GM12878 (cell line): ENCODE measurements around the gene SLC6A3. TPM values are rescaled to one million over a fixed set of nuclear protein-coding genes. Genes with fewer than 3 reads are reported as not detected.

Experiments
- ATAC-seq: fragments of 200-7000 bp; cut with Tn5 transposase; 3 replicates; pipeline ENCODE4 v1.9.1; 2020; ENCODE audit warnings: mild to moderate bottlenecking, moderate library complexity
- BruUV-seq: library from RNA; stranded (reverse); fragments of 400-500 nt; replicated peaks from 2 replicates; lab custom pipeline; 2021; lab: Mats Ljungman, UMichigan
- CTCF ChIA-PET: fragments of 300-600 bp; sonication (Branson Sonifier 250); formaldehyde crosslinking; extraction: SDS; loops from one replicate; lab custom pipeline; 2021; ENCODE audit warnings: inconsistent platforms; lab: Yijun Ruan, JAX
- POLR2A ChIA-PET: fragments of 350-600 bp; formaldehyde crosslinking; extraction: SDS; loops from one replicate; lab custom pipeline; 2021; ENCODE audit warnings: inconsistent platforms; lab: Charles Lee
- RAD21 ChIA-PET: fragments of 300-600 bp; sonication (Branson Sonifier 250); formaldehyde crosslinking; loops from one replicate; lab custom pipeline; 2023; ENCODE audit warnings: antibody characterized with exemption; ENCODE audit not compliant: unreplicated experiment; lab: Charles Lee
- SMC1A ChIA-PET: fragments of 300-600 bp; sonication (Branson Sonifier 250); formaldehyde crosslinking; loops from one replicate; lab custom pipeline; 2023; ENCODE audit not compliant: unreplicated experiment, uncharacterized antibody; lab: Charles Lee
- DNase-seq: peaks from one replicate; pipeline ENCODE4 v3.0.0-alpha.2; 2011; ENCODE audit warnings: low read depth, low spot score
- FAIRE-seq: peaks from 3 replicates; lab custom pipeline; 2011; peaks lifted over from hg19 to GRCh38; lab: Jason Lieb, UNC
- H2AFZ ChIP-seq: 2 replicates; pipeline ENCODE4 v1.6.0; 2011; ENCODE audit warnings: low read depth, low read length, control low read depth; ENCODE audit not compliant: control insufficient read depth
- H3K27ac ChIP-seq: 2 replicates; pipeline ENCODE4 v1.5.1; 2011; ENCODE audit warnings: control low read depth; ENCODE audit not compliant: control insufficient read depth, insufficient read depth
- H3K27me3 ChIP-seq, 2 experiments: replicated peaks in 1 of 2; 2 replicates each; pipeline versions ENCODE4 v1.6.0 to v1.6.1; 2011; ENCODE audit warnings: low read length in 1 of 2; ENCODE audit not compliant: control insufficient read depth in 2 of 2, insufficient read depth in 2 of 2
- H3K36me3 ChIP-seq, 2 experiments: 2 replicates each; pipeline ENCODE4 v1.5.1; 2011; ENCODE audit warnings: low read length in 1 of 2; ENCODE audit not compliant: control insufficient read depth in 2 of 2, insufficient read depth in 2 of 2
- H3K4me1 ChIP-seq: 2 replicates; pipeline ENCODE4 v1.6.1; 2011; ENCODE audit warnings: mild to moderate bottlenecking, low read length, moderate library complexity, mixed read lengths; ENCODE audit not compliant: control insufficient read depth, insufficient read depth
- H3K4me2 ChIP-seq: 2 replicates; pipeline ENCODE4 v1.6.0; 2011; ENCODE audit warnings: control low read depth; ENCODE audit not compliant: control insufficient read depth, insufficient read depth
- H3K4me3 ChIP-seq: fragments of 200-600 bp; sonication (generic); 2 replicates; pipeline ENCODE4 v1.5.1; 2016
- H3K79me2 ChIP-seq: 2 replicates; pipeline ENCODE4 v1.6.0; 2011; ENCODE audit warnings: low read length; ENCODE audit not compliant: control insufficient read depth, insufficient read depth
- H3K9ac ChIP-seq: 2 replicates; pipeline ENCODE4 v1.8.0; 2011; ENCODE audit warnings: low read length, control low read depth, mixed read lengths; ENCODE audit not compliant: control insufficient read depth, insufficient read depth
- H3K9me3 ChIP-seq: replicated peaks from 3 replicates; pipeline ENCODE4 v1.5.1; 2011; ENCODE audit warnings: mild to moderate bottlenecking, low read length; ENCODE audit not compliant: control insufficient read depth, insufficient read depth
- H4K20me1 ChIP-seq: 2 replicates; pipeline ENCODE4 v1.6.0; 2011; ENCODE audit not compliant: control insufficient read depth, insufficient read depth
- CBFB ChIP-seq: IDR thresholded peaks from 2 replicates; pipeline ENCODE4 v1.6.1; 2016; ENCODE audit warnings: antibody characterized with exemption, low read depth
- EED ChIP-seq: sonication (generic); IDR thresholded peaks from 2 replicates; pipeline ENCODE4 v1.6.1; 2016; ENCODE audit warnings: antibody characterized with exemption, low read depth
- GATAD2B ChIP-seq: fragments of 450-650 bp; conservative IDR thresholded peaks from 2 replicates; pipeline ENCODE4 v1.6.1; 2017; ENCODE audit warnings: low read depth, mild to moderate bottlenecking, moderate library complexity
- HDAC2 ChIP-seq: fragments of 200-600 bp; sonication (generic); IDR thresholded peaks from 2 replicates; pipeline ENCODE4 v1.6.1; 2017
- PAX5 ChIP-seq: IDR thresholded peaks from 2 replicates; pipeline ENCODE4 v1.6.1; 2011; ENCODE audit warnings: low read depth, low read length, borderline replicate concordance
- POLR2A ChIP-seq: IDR thresholded peaks from 2 replicates; pipeline ENCODE4 v1.6.1; 2011; ENCODE audit warnings: low read depth, mild to moderate bottlenecking, low read length
- POLR2AphosphoS5 ChIP-seq: IDR thresholded peaks from 2 replicates; pipeline ENCODE4 v1.6.1; 2011; ENCODE audit warnings: mild to moderate bottlenecking, low read length, inconsistent platforms
- RAD21 ChIP-seq: IDR thresholded peaks from 2 replicates; pipeline ENCODE4 v1.6.1; 2011; ENCODE audit warnings: mild to moderate bottlenecking, low read depth, low read length, moderate library complexity; ENCODE audit not compliant: insufficient read depth
- RB1 ChIP-seq: fragments of 450-650 bp; formaldehyde crosslinking; IDR thresholded peaks from 2 replicates; pipeline ENCODE4 v1.6.1; 2017; ENCODE audit warnings: mild to moderate bottlenecking, borderline replicate concordance
- RBBP5 ChIP-seq: fragments of 200-600 bp; sonication (generic); conservative IDR thresholded peaks from 2 replicates; pipeline ENCODE4 v1.6.1; 2016
- SIN3A ChIP-seq: IDR thresholded peaks from 2 replicates; pipeline ENCODE4 v1.6.1; 2012; ENCODE audit warnings: low read depth, low read length, improper control_type of control experiment
- SMARCA5 ChIP-seq: fragments of 450-650 bp; IDR thresholded peaks from 2 replicates; pipeline ENCODE4 v1.6.1; 2017; ENCODE audit warnings: mild to moderate bottlenecking
- SPI1 ChIP-seq: IDR thresholded peaks from 2 replicates; pipeline ENCODE4 v1.6.1; 2011; ENCODE audit warnings: low read depth, mild to moderate bottlenecking, low read length, moderate library complexity, borderline replicate concordance; ENCODE audit not compliant: insufficient read depth
- STAT1 ChIP-seq: fragments of 450-650 bp; conservative IDR thresholded peaks from 2 replicates; pipeline ENCODE4 v1.6.1; 2014; ENCODE audit warnings: antibody characterized with exemption, mild to moderate bottlenecking
- TCF12 ChIP-seq: IDR thresholded peaks from 2 replicates; pipeline ENCODE4 v1.6.1; 2011; ENCODE audit warnings: low read depth, mild to moderate bottlenecking, low read length
- YY1 ChIP-seq: IDR thresholded peaks from 2 replicates; pipeline ENCODE4 v1.6.1; 2011; ENCODE audit warnings: low read depth, mild to moderate bottlenecking, low read length
- ZNF274 ChIP-seq: IDR thresholded peaks from one replicate; pipeline ENCODE4 v1.8.0; 2011; ENCODE audit not compliant: insufficient read length, insufficient read depth
- ZNF622 ChIP-seq: fragments of 450-650 bp; IDR thresholded peaks from 2 replicates; pipeline ENCODE4 v1.6.1; 2017; ENCODE audit warnings: mild to moderate bottlenecking, inconsistent platforms
- WGBS: methylation state at CpG from one replicate; pipeline ENCODE4 v1.1.6; 2016; ENCODE audit warnings: low lambda C conversion rate; ENCODE audit not compliant: insufficient replicate concordance, insufficient coverage; ENCODE audit errors: missing lambda C conversion rate; 5-methylcytosine and 5-hydroxymethylcytosine counted together
- in situ Hi-C: fragments of 300-500 bp; cut with MboI; formaldehyde crosslinking; loops from 9 replicates; pipeline ENCODE4 v1.14.3; 2018; ENCODE audit warnings: mixed read lengths
- intact Hi-C: fragments of 100-400 bp; cut with micrococcal nuclease; formaldehyde crosslinking; loops from one replicate; pipeline ENCODE4 v1.14.2; 2022; ENCODE audit not compliant: unreplicated experiment
- polyA plus RNA-seq, 11 experiments: library from polyadenylated mRNA; depleted of rRNA in 4 of 11; unstranded in 6 of 11; stranded (reverse) in 5 of 11; fragments of >200 nt; fragmentation: Nextera tagmentation in 4 of 11; fragmentation: Illumina TruSeq in 1 of 11; extraction: Ambion mirVana in 4 of 11; extraction: Trizol in 1 of 11; gene quantifications; 1 replicate in 1 of 11; 2 replicates in 10 of 11; pipeline versions ENCODE4 v1.2.1 to v1.2.3, GENCODE V29; 2011 to 2016; ENCODE audit warnings: inconsistent platforms in 2 of 11, missing spikeins in 2 of 11, low read depth in 1 of 11
- total RNA-seq, 4 experiments: library from RNA; depleted of rRNA in 3 of 4; stranded (reverse); fragments of >200 nt in 3 of 4; fragmentation: Illumina TruSeq in 1 of 4; extraction: Trizol in 1 of 4; gene quantifications; 2 replicates each; pipeline versions ENCODE4 v1.2.1 to v1.2.3, GENCODE V29; 2013 to 2021
- TF ChIP-seq, protein P1 (sequence below): IDR thresholded peaks from 2 replicates; pipeline ENCODE4 v1.6.1; 2012; ENCODE audit warnings: low read depth, low read length, improper control_type of control experiment
- TF ChIP-seq, protein P2 (sequence below), 3 experiments: IDR thresholded peaks in 2 of 3; conservative IDR thresholded peaks in 1 of 3; 2 replicates each; pipeline ENCODE4 v1.5.1; 2011; ENCODE audit warnings: low read depth in 3 of 3, low read length in 3 of 3, mild to moderate bottlenecking in 3 of 3, control low read depth in 2 of 3, moderate library complexity in 2 of 3, inconsistent platforms in 1 of 3, mixed read lengths in 1 of 3; ENCODE audit not compliant: control insufficient read depth in 2 of 3, insufficient read depth in 1 of 3; ENCODE audit errors: extremely low read depth in 1 of 3
- TF ChIP-seq, protein P3 (sequence below): IDR thresholded peaks from 2 replicates; pipeline ENCODE4 v1.6.1; 2011; ENCODE audit warnings: borderline replicate concordance, low read depth, mild to moderate bottlenecking, moderate library complexity, low read length; ENCODE audit not compliant: insufficient read depth, poor library complexity, severe bottlenecking

SLC6A3 gene
- total and polyA plus RNA-seq, 10 of the 15 experiments (the other 5 are each of a cell fraction or from before 2014, with no cell fraction given): 0.01 TPM; not detected in 9

DNA sequence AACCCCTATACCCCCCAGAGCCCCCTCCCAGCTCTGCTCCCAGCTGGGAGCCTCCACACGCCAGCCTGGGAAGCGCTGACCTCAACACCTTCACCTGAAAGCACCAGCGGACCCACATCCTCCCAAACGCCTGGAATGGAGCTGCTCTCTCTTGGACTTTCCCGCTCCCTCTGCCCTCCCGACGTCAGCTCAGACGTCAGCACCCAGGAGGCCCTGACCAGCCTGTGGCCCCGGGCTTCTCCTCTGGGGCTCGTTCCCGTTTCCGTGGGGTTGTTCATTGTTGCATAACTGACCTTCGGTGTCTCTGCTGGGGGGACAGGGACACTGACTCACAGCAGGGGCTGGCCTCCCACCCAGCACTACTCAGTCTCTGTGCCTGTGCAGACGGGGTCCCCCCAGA lies 35.0 kb upstream of the SLC6A3 start (continued):
- TF ChIP-seq SIN3A: no peak
- 0 out of 2 replicates have a peak, but pooled peaks have one; percentile 47 for TF ChIP-seq EED
- no peak for TF ChIP-seq SMARCA5
- peak; percentile 32; the same call in 1 of the 2 replicates for TF ChIP-seq TCF12
- TF ChIP-seq, protein P1, sequence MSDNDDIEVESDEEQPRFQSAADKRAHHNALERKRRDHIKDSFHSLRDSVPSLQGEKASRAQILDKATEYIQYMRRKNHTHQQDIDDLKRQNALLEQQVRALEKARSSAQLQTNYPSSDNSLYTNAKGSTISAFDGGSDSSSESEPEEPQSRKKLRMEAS: no peak
- no peak for TF ChIP-seq YY1
- TF ChIP-seq ZNF274: no peak
- TF ChIP-seq PAX5: peak; percentile 18; the same call in 1 of the 2 replicates
- peak; percentile 5; the same call in 1 of the 2 replicates for TF ChIP-seq SPI1
- TF ChIP-seq CBFB: no peak

DNA sequence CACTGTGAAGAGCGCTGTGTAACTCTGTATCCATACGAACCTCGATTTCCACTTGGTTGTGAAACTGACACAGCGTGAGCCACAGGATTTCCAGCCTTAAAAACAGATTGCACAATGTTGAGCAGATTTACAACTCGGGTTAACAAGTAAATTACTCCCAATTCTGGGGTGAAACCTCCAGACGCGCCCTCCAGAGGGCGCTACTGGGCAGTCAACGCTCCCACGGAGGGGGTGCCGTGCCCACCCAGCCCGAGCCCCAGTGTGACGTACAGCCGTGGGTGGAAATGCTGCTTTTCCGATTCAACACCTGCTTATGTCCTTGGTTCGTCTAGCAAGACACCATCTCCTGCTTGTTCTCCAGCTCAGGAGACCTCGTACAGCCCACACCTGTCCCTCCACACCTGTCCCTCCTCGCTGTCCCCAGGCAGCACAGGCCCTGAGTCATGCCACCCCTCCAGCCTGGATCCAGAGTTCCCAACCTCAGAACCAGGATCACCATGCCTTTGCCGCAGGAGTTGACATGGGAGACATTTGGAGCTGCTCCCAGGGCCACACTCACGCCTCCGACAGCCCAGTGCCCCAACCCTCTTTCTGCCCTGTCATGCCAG lies 34.4 kb upstream of the SLC6A3 start:
- Histone ChIP-seq H2AFZ (no peak overlapping the region), H3K9me3 (no peaks in the 10 kb centered on the region), H3K4me3 (no peak overlapping the region), H4K20me1 (no peaks in the 10 kb centered on the region), H3K27me3 (no peaks in the 10 kb centered on the region), H3K4me2 (no peak overlapping the region), H3K27ac (peak overlapping the region; percentile 5; the same call in 1 of the 2 replicates), H3K4me1 (peaks cover 25% of the 10 kb centered on the region), H3K9ac (no peak overlapping the region), H3K36me3 (peaks cover 23 to 49% of the 10 kb centered on the region in 2 experiments), H3K79me2 (peaks cover 9% of the 10 kb centered on the region)
- BruUV-seq: no TSS peak
- ChIA-PET CTCF (interaction anchor here (0.7 to 5.4 kb wide), 24 partner anchors 9 to 165 kb away, joined by 3 to 43 read pairs (median 5); partner anchors contain the start of gene LPCAT1), POLR2A (interaction anchor here (1.1 to 1.8 kb wide), 4 partner anchors 10 to 57 kb away, joined by 3 to 11 read pairs (median 5); no protein-coding TSS in a partner anchor), SMC1A (interaction anchor here (0.7 to 2.7 kb wide), 12 partner anchors 10 to 166 kb away, joined by 3 to 20 read pairs (median 4); no protein-coding TSS in a partner anchor), RAD21 (interaction anchor here (0.7 to 3.0 kb wide), 16 partner anchors 10 to 548 kb away, joined by 3 to 18 read pairs (median 3); no protein-coding TSS in a partner anchor)
- in situ Hi-C loops (no loop called here), intact Hi-C loops (no loop called here)
- DNase-seq: no peak
- FAIRE-seq: peak; percentile 83
- peak; percentile 35 for ATAC-seq
- 33% methylated on average over 21 of the region's 21 CpGs for WGBS
- TF ChIP-seq RBBP5 (no peak), RAD21 (peak; percentile 80), POLR2A (peak; percentile 41; the same call in 1 of the 2 replicates), GATAD2B (0 out of 2 replicates have a peak, but pooled peaks have one; percentile 36), HDAC2 (no peak), STAT1 (0 out of 2 replicates have a peak, but pooled peaks have one; percentile 44), POLR2AphosphoS5 (peak; percentile 30; the same call in 1 of the 2 replicates), ZNF622 (no peak), RB1 (0 out of 2 replicates have a peak, but pooled peaks have one; percentile 38), SPI1 (0 out of 2 replicates have a peak, but pooled peaks have one; percentile 2)
- TF ChIP-seq, protein P2, sequence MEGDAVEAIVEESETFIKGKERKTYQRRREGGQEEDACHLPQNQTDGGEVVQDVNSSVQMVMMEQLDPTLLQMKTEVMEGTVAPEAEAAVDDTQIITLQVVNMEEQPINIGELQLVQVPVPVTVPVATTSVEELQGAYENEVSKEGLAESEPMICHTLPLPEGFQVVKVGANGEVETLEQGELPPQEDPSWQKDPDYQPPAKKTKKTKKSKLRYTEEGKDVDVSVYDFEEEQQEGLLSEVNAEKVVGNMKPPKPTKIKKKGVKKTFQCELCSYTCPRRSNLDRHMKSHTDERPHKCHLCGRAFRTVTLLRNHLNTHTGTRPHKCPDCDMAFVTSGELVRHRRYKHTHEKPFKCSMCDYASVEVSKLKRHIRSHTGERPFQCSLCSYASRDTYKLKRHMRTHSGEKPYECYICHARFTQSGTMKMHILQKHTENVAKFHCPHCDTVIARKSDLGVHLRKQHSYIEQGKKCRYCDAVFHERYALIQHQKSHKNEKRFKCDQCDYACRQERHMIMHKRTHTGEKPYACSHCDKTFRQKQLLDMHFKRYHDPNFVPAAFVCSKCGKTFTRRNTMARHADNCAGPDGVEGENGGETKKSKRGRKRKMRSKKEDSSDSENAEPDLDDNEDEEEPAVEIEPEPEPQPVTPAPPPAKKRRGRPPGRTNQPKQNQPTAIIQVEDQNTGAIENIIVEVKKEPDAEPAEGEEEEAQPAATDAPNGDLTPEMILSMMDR (IDR thresholded peaks at IDR 0.05 in 2 of 3, conservative IDR thresholded peaks at IDR 0.05 in 1 of 3; ENCODE audit: control insufficient read depth in 2 of 3, extremely low read depth in 1 of 3, insufficient read depth in 1 of 3, low read depth in 3 of 3, low read length in 3 of 3): peak; percentile 77 to 82 (median 78)
- TF ChIP-seq, protein P3, sequence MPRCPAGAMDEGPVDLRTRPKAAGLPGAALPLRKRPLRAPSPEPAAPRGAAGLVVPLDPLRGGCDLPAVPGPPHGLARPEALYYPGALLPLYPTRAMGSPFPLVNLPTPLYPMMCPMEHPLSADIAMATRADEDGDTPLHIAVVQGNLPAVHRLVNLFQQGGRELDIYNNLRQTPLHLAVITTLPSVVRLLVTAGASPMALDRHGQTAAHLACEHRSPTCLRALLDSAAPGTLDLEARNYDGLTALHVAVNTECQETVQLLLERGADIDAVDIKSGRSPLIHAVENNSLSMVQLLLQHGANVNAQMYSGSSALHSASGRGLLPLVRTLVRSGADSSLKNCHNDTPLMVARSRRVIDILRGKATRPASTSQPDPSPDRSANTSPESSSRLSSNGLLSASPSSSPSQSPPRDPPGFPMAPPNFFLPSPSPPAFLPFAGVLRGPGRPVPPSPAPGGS: peak; percentile 21
